ENCODE measurements around the gene UNC45A. TPM values are rescaled to one million over a fixed set of nuclear protein-coding genes. Genes with fewer than 3 reads are reported as not detected.

UNC45A gene
- total RNA-seq, 1 experiment from 2014 or later = 101 TPM

DNA sequence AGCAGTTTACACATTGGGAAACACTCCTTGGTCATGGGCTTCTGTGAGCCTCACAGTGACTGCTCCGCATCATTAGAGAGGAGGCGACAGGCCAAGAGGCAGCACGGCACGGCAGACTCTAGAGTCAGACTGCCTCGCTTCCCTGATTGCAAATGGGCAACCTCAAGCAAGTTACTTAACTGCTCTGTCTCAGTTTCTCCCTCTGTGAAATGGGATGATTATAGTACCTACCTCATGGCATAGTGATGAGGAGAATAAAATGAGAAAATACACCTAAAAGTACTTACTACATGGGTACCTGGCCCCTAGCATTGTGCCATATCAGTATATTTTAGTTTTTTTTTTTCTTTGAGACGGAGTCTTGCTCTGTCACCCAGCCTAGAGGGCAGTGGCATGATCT is 15.6 kb downstream of the UNC45A start:
- TF ChIP-seq, protein P1, sequence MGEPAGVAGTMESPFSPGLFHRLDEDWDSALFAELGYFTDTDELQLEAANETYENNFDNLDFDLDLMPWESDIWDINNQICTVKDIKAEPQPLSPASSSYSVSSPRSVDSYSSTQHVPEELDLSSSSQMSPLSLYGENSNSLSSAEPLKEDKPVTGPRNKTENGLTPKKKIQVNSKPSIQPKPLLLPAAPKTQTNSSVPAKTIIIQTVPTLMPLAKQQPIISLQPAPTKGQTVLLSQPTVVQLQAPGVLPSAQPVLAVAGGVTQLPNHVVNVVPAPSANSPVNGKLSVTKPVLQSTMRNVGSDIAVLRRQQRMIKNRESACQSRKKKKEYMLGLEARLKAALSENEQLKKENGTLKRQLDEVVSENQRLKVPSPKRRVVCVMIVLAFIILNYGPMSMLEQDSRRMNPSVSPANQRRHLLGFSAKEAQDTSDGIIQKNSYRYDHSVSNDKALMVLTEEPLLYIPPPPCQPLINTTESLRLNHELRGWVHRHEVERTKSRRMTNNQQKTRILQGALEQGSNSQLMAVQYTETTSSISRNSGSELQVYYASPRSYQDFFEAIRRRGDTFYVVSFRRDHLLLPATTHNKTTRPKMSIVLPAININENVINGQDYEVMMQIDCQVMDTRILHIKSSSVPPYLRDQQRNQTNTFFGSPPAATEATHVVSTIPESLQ (CRISPR knock-in tag; IDR thresholded peaks at IDR 0.05) = no peak
- TF ChIP-seq PRDM15 (CRISPR knock-in tag; IDR thresholded peaks at IDR 0.05) (no peak), ATF2 (CRISPR knock-in tag; IDR thresholded peaks at IDR 0.05; ENCODE audit: borderline replicate concordance, low read depth) (no peak), ZNF263 (CRISPR knock-in tag; IDR thresholded peaks at IDR 0.05; ENCODE audit: low read depth) (no peak), GTF2I (CRISPR knock-in tag; conservative IDR thresholded peaks at IDR 0.05) (no peak), ZNF396 (CRISPR knock-in tag; IDR thresholded peaks at IDR 0.05; ENCODE audit: borderline replicate concordance) (no peak), NR3C1 (CRISPR knock-in tag; conservative IDR thresholded peaks at IDR 0.05; ENCODE audit: low read depth) (no peak), ETV6 (CRISPR knock-in tag; IDR thresholded peaks at IDR 0.05) (no peak), RELA (CRISPR knock-in tag; IDR thresholded peaks at IDR 0.05; ENCODE audit: borderline replicate concordance) (no peak), RORB (CRISPR knock-in tag; IDR thresholded peaks at IDR 0.05) (no peak)
- TF ChIP-seq, protein P2, sequence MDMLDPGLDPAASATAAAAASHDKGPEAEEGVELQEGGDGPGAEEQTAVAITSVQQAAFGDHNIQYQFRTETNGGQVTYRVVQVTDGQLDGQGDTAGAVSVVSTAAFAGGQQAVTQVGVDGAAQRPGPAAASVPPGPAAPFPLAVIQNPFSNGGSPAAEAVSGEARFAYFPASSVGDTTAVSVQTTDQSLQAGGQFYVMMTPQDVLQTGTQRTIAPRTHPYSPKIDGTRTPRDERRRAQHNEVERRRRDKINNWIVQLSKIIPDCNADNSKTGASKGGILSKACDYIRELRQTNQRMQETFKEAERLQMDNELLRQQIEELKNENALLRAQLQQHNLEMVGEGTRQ (CRISPR knock-in tag; IDR thresholded peaks at IDR 0.05) = no peak
- ATAC-seq (no peak), DNase-seq (ENCODE audit: low spot score) (no peak)
- Mint-ChIP-seq H3K36me3 (peaks cover 56% of the 10 kb centered on the region), H3K27ac (no peak overlapping the region), H3K9me3 (no peaks in the 10 kb centered on the region), H3K27me3 (ENCODE audit: low read depth) (no peaks in the 10 kb centered on the region), H3K4me1 (peaks cover 2% of the 10 kb centered on the region), H3K4me3 (no peak overlapping the region)
- CTCF ChIA-PET = interaction anchor here (2.0 kb wide), 1 partner anchor 16 kb away, joined by 6 read pairs; the partner anchor contains the start of gene UNC45A
- POLR2A ChIA-PET = no interaction called here

DNA sequence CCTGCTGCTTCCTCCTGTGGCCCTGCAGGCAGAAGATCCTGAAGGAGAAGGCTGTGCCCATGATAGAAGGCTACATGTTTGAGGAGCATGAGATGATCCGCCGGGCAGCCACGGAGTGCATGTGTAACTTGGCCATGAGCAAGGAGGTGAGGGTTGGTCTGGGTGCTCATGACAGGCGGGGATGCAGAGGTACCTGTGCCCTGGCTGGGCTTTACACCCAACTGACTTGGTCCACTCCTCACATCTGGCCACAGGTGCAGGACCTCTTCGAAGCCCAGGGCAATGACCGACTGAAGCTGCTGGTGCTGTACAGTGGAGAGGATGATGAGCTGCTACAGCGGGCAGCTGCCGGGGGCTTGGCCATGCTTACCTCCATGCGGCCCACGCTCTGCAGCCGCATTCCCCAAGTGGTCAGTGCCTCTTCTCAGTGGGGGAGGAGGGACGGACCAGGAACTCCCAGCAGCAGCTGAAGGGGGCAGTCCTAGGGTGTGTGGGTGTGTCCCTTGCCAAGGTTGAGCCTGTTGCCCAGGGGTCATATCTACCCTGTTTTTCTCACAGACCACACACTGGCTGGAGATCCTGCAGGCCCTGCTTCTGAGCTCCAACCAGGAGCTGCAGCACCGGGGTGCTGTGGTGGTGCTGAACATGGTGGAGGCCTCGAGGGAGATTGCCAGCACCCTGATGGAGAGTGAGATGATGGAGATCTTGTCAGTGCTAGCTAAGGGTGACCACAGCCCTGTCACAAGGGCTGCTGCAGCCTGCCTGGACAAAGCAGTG is 18.0 kb downstream of the UNC45A start:
- Mint-ChIP-seq H3K4me3 (no peak overlapping the region), H3K9me3 (no peaks in the 10 kb centered on the region), H3K27ac (peak overlapping the region; percentile 72; the same call in 1 of the 2 replicates), H3K36me3 (peaks cover 43% of the 10 kb centered on the region), H3K4me1 (peaks cover 16% of the 10 kb centered on the region), H3K27me3 (ENCODE audit: low read depth) (no peaks in the 10 kb centered on the region)
- ChIA-PET POLR2A (interaction anchor here (0.8 to 1.9 kb wide), 2 partner anchors 10 to 18 kb away, joined by 3 to 19 read pairs; partner anchors contain the start of gene UNC45A), CTCF (interaction anchor here (1.1 to 6.2 kb wide), 3 partner anchors 19 to 147 kb away, joined by 3 to 264 read pairs (median 116); partner anchors contain the start of genes HDDC3, SV2B and UNC45A)
- DNase-seq (ENCODE audit: low spot score) (no peak), ATAC-seq (no peak)
- no peak for TF ChIP-seq IRF2 (CRISPR knock-in tag; IDR thresholded peaks at IDR 0.05; ENCODE audit: borderline replicate concordance, low read depth)
- TF ChIP-seq ZNF121 (CRISPR knock-in tag; IDR thresholded peaks at IDR 0.05) = no peak
- TF ChIP-seq TP53 (CRISPR knock-in tag; IDR thresholded peaks at IDR 0.05) = no peak
- TF ChIP-seq, protein P3, sequence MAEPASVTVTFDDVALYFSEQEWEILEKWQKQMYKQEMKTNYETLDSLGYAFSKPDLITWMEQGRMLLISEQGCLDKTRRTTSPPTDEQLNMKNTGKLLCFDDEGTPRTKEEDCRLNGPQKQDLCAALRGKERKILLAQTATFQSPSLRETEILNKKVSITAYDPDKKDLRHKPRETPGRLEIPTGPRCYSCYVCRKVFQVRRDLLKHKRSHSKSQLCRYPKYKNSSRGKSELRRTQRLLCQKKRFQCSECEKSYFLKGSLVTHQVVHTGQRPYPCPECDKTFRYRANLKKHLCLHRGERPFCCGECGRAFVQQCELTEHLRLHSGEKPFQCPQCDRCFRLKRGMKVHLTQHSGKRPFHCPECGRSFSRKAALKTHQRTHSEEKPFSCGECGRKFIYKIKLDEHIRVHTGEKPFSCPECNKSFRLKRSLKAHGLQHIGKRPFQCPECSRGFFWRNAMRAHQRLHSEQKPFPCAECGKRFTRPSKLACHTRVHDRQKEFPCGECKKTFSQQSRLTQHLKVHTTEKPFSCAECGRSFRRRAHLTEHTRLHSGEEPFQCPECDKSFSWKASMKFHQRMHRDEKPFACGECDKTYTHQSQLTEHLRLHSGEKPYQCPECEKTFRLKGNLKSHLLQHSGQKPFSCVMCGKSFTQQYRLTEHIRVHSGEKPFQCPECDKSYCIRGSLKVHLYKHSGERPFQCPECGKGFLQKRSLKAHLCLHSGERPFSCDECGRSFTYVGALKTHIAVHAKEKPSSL (CRISPR knock-in tag; conservative IDR thresholded peaks at IDR 0.05) = no peak
- no peak for TF ChIP-seq E2F4 (CRISPR knock-in tag; IDR thresholded peaks at IDR 0.05; ENCODE audit: borderline replicate concordance, low read depth)
- TF ChIP-seq SMAD3 (CRISPR knock-in tag; IDR thresholded peaks at IDR 0.05; ENCODE audit: borderline replicate concordance) = no peak
- TF ChIP-seq, protein P4, sequence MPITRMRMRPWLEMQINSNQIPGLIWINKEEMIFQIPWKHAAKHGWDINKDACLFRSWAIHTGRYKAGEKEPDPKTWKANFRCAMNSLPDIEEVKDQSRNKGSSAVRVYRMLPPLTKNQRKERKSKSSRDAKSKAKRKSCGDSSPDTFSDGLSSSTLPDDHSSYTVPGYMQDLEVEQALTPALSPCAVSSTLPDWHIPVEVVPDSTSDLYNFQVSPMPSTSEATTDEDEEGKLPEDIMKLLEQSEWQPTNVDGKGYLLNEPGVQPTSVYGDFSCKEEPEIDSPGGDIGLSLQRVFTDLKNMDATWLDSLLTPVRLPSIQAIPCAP (CRISPR knock-in tag; IDR thresholded peaks at IDR 0.05) = no peak

Data from WTC11 (cell line).